HuH-7.5 (cell line): ENCODE results near the gene BRF1.
A peak's percentile ranks its signal among the peaks of the same experiment; 100 is the strongest.
"Not testable (repeated sequence)": the region's sequence is repeated elsewhere in the genome, so short reads cannot be mapped to it uniquely, and the experiment has no call there.

Experiments used
- DNase-seq: peaks from one replicate; pipeline ENCODE4 v3.0.0; 2011; ENCODE audit warnings: low spot score

Gene BRF1

DNA sequence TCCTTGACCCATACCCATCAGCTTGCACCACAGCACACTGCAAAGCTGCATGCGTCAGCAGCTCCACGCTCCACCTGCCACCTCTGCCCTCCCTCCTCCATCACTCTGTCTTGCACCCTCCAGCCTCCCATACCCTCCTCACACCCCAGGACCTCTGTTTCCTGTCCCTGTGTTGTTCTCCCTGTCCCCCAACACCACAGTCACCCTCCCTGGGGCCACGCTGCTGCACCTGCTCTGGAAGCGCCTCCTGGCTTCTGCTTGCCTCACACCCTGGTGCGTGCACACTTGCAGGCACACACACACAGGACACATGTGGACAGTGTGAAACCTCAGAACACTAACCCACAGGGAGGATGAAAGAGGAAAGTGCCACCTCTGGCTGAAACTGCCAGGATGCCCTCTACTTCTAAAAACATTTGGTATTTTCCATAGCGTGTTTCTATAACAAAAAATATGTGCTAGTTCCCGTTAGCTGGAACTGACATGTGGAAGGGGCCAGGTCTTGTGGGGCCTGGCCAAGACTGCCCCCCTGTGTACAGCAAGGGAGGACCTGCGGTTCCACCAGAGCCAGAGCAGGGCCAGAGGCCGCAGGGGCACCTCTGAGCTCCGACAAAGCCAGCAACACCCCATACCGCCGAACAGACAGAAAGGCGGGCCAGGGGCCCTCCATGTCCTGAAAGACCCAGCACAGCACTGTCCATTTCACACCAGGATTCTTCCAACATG lies 10.0 kb downstream of the BRF1 start:
- DNase-seq = no peak

DNA sequence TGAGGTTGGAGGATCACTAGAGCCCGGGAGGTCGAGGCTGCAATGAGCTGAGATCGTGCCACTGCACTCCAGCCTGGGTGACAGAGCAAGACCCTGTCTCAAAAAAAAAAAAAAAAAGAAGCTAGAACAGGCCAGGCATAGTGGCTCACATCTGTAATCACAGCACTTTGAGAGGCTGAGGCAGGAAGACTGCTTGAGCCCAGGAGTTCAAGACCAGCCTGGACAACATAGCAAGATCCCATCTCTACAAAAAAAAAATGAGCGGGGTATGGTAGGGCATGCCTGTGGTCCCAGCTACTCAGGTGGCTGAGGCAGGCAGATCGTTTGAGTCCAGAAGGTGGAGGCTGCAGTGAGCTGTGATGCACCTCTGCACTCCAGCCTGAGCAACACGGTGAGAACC lies 11.9 kb downstream of the BRF1 start:
- not testable (repeated sequence) for DNase-seq

DNA sequence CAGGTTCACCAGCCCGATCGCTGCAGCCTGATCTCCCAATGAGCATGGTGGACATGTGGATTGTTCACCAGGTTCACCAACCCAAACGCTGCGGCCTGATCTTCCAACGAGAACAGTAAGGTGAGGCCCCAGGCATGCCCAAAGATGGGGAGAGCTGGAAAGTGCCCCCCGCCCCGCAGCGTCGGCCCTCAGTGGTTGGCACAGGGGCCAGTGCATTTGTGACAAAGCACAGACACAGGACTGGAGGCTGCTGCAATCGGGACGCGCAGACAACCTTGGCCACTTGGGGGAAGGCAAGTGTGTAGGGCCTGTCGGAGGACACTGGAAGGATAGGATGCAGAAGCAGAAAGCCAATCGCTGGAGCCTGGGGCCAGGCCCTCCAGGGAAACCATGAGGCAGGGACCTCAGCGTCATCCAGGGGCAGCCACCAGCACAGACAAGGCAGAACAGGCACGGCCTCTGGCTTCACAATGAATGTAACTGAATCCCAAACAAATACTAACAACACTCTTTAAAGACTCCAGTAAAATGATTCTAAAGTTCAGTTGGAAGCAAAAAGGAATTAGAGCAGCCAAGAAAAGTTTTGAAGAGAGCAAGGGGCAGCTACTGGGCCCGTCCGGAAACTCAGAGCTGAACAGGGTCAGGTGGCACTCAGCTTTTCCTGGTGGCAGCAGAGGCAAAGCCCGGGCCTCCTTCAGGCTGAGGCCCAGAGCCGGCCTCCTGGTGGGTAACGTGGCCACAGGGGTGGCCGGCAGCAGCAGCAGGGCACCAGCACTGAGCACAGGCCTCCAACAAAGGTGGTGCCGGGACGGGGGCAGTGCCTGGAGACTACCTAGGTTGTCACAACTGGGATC lies 13.3 kb downstream of the BRF1 start:
- no peak for DNase-seq

DNA sequence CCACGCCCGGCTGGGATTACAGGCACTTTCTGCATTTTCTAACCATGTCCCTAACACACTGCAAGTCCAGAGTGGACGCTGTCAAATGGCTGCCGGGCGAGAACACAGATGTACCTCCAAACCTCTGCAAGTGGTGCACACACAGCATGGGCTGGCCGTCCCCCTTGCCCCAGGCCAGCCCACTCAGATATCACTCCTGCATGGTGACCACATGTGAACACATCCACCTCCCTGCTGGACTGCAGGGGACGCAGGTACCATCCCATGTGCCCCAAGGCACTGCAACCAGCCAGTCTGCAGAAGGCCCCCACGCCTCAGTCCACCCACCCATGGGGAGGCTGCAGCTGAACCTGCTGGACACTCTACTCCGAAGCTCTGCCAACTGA lies 14.0 kb downstream of the BRF1 start:
- DNase-seq = no peak

DNA sequence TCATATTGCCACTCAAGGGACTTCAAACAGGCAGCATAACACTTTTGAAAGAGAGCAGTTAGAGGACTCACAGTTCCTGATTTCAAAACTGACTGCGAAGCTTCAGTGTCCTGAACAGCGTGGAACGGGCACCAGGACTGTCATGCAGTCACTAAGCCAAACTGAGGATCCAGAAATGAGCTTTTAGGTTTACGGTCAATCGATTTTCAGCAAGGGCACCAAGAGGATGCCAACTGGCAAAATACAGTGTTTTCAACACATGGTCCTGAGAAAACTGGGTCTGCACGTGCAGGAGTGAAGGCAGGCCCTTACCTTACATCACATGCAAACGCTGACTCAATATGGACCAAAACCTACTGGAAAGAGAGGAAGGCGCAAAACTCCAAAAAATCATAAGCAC lies 15.6 kb downstream of the BRF1 start:
- DNase-seq = no peak

DNA sequence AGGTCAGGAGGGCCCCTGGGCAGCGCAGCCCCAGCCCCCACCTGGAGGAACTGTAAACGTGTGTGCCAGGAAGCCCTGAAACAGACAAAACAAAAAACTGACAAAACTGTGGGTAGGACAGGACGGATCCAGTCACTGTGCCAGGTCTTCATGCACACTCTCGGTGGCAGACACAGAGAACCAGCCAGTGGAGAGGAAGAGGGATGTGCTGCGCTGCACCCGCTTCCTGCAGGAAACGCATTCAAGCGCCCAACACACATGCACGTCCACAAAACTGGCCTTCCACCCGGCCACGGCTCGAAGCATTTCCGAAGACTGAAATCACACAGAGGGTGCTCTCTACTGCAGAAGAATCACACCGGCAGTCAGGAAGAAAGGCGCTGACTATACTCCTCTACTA lies 16.9 kb downstream of the BRF1 start:
- DNase-seq = no peak

DNA sequence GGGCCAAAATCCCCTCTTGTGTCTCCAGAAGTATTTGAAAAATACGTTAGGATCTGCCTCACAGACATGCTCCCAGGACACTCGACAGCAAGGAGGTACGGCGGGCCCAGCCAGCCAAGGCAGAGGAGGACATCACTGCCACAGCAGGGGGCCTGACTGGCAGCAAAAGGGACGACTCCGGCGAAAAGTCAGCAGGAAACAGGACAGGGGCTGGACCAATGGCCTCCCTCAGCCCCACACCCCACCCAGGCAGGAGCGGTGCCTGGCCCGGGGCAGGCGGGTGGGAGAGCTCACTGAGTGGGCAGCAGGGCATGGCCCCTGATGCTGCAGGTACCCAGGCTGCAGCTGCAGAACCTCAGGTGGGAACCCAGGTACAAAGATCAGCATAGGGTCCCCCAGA lies 17.8 kb downstream of the BRF1 start:
- DNase-seq = no peak

DNA sequence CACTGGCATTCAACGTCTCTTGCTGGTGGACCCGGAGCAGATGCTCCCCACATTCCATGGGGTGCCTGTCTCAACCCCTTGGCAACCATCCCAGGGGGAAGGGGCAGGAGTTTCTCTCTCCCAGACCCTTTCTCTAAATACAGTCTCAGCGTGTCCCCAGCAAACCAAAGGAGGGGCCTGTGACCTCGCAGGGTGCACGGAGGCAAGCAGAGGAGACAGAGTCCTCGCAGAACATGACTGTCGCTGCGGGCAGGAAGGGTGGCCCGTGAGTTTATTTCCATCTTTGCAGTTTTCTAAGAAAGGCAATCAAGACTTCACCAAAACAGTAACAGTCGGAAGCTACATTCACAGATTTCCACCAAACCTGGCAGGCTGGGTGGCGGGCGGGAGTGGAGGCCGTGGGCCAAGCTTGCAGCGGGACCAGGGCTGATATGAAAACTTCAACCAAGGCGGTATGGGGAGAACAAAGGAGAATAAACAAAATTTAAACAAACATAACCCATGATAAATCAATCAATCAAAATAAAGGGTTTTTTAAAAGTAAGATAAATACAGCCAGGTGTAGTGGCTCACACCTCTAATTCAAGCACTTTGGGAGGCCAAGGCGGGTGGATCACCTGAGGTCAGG lies 18.6 kb downstream of the BRF1 start:
- no peak for DNase-seq

DNA sequence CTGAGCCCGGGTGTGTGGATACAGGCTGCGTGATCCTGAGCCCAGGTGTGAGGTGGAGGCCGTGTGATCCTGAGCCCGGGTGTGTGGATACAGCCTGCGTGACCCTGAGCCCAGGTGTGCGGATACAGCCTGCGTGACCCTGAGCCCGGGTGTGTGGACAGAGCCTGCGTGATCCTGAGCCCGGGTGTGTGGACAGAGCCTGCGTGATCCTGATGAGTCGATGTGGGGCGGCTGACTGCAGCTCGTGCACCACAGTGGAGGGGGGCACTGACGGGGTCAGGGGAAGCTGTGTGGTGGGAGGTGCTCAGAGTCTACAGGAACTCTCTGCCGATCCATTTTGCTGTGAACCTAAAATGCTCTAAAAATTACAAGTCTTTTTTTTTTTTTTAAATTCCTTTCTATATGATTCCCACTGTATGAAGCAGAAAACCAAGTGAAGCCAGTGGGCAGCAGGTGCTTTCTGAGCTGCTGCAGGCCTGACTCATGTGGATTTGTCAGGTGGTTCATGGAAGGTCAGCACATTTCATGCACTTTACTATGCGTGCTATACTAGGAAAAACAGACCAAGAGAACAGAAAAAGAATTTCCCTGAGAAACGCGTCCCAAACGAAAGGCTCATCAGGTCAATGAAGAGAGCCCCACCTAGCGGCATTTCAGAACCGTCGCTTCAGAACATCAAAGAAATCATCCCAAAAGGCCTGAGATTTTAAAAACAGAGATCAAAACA lies 19.3 kb downstream of the BRF1 start:
- peak; percentile 76 for DNase-seq

DNA sequence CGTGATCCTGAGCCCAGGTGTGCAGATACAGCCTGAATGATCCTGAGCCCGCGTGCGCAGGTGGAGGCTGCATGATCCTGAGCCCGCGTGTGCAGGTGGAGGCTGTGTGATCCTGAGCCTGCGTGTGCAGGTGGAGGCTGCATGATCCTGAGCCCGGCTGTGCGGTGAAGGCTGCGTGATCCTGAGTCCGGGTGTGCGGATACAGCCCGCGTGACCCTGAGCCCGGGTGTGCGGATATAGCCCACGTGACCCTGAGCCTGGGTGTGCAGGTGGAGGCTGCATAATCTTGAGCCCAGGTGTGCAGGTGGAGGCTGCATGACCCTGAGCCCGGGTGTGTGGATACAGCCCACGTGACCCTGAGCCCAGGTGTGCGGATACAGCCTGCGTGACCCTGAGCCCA lies 20.3 kb downstream of the BRF1 start:
- DNase-seq = no peak

DNA sequence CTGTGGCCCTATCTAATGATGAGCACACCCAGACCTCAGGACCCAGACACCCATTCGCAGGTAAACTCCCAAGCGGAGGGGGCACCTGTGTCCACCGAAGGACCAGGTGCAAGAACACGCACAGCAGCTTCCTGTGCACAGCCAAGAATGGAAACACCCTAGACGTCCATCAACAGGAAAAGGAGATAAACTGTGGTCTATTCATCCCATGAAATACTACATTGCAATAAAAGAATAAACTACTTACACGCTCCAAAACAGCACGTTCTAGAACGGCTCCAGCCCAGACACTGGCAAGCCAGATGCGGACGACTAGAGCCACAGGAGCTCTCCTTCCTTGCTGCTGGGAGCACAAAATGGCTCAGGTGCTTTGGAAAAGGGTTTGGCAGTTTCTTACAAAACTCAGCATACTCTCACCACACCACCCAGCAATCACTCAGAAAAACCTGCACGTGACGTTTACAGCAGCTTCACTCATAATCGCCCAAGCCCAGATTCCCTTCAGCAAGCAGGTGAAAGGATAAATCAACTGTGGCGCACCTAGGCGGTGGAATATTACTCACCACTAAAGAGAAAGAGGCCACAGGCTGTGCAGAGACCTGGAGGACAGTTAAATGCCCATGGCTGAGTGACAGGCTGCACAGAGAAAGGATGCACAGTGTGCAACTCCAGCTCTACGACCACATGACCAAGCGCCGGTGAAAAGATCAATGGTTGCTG lies 21.0 kb downstream of the BRF1 start:
- no peak for DNase-seq

DNA sequence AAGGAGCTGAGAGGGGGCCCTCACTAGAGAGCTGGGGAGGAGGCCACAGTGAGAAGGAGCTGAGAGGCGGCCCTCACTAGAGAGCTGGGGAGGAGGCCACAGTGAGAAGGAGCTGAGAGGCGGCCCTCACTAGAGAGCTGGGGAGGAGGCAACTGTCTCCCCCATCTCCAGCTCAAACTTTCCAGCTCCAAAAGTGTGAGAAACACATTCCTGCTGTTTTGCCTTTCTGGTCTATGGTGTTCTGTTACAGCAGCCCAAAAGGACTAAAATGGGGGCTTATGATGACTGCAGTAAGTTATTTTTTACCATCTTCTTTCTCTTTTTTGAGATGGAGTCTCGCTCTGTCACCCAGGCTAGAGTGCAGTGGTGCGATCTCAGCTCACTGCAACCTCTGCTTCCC lies 23.4 kb downstream of the BRF1 start:
- not testable (repeated sequence) for DNase-seq

DNA sequence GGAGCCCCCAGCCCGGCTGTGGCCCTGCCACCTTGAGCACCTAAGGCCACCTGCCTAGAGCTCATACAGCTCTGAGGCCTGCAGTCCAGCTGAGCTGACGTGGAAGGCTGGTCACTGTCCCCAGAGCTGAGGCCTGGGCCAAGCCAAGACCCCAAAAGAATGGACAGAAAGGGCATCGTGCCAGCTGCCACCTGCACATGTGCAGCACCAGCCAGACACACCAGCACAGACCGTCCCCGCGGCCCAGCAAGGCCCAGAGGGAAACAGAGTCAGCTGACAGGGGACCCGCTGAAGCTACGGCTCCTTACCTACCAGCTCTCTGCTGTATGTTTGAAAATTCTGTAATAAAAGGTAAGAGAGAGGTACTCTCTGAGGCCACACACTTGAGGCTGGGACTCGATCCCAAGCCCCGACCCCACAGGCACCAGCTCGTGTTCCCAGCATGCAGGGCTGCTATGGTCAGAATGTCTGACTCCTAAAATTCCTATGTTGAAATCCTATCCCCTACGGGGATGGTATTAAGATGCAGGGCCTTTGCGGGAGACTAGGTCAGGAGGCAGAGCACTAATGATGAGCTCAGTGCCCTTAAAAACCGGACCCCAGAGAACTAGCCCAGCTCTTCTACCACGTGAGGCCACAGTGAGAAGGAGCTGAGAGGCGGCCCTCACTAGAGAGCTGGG lies 25.4 kb downstream of the BRF1 start:
- DNase-seq = no peak

DNA sequence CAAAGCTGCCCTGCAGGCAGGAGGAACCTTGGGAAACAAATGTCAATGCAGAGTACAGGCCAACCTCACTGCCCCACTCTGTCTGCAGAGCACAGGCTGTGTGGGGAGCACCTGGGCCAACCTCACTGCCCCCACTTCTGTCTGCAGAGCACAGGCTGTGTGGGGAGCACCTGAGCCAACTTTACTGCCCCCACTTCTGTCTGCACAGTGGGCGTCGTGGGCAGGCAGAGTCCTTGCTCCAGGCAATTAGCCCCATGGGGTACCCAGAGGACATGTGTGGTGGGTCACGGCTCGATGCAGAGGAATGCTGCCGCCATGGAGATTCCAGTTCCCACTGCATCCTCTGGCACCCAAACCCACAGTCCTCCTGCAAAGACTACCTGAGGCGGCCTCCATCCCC lies 26.2 kb downstream of the BRF1 start:
- DNase-seq = no peak

DNA sequence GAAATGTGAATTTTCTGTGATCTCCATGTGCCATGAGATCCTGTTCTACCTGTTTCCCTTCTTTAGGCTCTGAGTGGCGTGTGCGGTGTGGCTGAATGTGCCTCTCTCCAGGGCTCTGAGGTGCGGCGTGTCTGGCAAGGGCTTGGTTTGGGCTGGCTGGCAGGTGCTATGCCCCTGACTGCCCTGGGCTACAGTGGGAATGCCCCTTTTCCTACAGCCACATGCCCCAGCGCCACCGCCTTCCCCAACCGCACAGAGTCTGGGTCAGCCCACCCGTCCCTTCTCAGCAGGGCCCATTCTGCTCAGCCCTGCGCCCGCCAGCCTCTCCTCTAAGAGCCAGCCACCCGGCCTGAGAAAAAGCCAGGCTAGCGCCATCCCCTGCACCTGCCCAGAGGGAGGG lies 27.7 kb downstream of the BRF1 start:
- DNase-seq = no peak

DNA sequence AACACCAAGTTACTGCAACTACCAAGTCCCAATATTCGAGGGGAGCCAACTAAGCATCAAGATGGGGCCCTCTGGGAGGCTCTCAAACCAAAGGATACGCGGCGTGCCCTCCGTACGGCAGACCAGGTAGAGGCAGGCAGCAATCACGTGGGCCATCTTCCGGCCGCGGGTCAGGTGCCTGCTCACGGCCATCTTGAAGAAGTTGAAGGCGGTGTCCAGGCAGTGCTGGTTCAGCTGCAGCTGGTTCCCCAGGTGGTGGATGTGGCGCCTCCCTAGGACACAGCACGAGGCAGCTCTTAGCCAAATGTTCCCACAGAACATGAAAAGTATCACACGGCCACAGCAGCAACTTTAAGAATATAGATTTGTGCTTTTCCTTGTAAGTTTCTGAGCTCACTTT lies 28.2 kb downstream of the BRF1 start:
- no peak for DNase-seq

DNA sequence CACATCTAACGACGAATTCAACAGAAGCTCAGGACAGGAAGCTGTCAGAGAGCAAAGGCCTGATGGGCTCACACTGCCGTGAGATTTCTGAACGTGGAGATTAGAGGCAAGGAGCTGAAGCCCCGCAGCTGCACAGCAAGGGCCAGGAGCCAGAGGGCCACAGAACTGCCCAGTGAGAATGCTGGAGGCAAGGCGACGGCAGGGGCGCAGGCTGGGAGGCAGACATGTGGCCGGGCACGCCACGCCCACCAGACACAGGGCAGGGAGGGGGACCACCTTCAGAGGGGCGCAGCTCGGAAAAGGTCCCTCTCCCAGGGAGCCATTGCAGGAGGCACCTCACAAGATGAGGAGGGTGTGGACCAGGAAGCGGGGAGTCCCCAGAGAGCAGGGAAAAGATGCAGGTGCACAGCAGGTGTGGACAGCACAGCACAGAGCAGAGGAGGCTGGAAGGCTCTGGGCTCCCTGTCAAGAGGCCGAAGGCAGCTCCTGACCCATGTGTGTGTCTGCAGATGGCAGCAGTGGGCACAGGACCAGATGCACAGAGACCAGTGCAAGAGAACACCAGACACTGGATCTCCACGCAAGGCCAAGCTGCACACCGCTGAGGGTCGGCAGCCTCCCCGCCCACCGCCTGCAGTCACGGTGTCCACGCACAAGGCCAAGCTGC lies 29.4 kb downstream of the BRF1 start:
- DNase-seq = no peak

DNA sequence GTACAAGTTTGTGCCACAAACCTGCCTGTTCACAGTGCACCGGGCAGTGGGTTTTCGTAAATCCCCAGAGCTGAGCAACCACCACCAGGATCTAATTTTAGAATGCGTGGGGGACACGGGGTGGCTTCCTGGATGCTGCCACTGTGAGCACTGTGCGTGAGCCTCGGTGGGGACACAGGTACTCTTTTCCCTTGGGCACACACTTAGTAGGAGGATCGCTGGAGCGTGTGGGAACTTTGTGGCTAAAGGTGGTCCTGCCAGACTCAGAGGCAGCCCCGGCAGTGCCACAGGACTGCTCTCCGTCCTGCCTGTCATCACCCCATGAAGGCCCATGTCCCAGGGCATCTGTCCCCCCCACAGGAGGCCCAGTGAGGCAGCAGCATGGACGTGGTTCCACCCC lies 31.4 kb downstream of the BRF1 start:
- no peak for DNase-seq

DNA sequence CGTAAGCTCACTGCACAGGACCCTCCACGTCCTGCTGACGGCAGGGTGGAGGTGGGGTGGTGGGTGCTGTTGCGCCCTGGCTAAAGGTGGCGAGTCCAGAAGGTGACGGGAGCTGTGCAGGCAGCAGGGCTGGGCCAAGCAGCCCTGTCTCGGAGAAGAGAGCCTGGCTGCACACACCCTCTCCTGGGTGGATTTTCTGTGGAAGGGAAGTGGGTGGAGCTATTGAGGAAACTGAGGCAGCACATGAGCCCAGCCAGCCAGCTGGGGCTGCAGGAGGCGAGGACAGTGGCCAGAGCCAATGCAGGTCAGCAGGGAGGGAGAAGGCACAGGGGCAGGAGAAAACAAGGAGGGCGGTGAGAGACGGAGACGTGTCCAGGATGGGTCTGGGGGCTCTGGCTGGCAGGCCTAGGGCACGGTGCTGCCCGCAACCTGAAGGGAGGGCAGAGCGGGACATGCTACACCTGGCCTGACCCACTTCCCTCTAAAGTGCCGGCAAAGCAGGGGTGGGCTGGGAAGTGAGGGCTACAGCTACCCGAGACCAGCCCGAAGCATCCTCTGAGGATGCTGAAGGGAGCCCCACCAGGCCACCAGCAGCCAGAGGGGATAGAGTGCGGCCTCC lies 32.0 kb downstream of the BRF1 start:
- DNase-seq = no peak

DNA sequence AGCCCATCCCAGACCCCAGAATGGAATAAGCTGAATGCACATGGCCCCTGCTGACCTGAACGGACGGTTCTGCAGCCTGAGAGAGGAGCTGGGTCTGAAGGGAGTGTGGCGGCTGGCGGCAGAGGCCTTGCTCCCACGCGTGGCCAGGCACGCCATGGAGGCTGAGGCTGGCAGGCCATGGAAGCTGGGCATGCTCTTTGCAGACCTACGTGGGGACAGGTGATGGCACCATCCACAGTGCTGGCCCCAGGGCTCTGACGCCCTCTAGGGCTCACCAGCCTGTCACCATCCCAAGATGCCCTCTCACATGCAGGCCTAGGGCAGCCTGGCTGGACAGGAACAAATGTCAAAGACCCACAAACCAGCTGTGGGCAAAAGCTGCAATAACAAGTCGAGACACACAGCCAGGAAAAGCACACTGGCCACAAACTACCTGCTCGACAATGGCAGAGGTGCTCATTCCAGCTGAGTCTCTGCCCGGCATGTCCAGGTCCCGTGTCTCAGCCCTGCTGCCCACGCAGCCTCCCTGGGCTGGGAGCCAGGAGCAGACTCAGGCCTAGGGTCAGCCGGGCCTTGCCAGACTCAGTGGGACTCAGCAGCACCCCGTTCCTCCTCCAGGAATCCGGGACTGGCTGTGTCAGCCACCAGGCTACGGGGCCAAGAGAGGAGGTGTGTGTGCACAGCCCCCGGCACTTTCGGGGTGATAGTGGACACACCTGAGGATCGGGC lies 32.8 kb downstream of the BRF1 start:
- DNase-seq = no peak
